ENCODE data around the gene ZFPM1. TPM values are rescaled to one million over a fixed set of nuclear protein-coding genes. Genes with fewer than 3 reads are reported as not detected.

The ZFPM1 gene
- total RNA-seq, 1 experiment from 2014 or later, result 24.1 TPM

DNA sequence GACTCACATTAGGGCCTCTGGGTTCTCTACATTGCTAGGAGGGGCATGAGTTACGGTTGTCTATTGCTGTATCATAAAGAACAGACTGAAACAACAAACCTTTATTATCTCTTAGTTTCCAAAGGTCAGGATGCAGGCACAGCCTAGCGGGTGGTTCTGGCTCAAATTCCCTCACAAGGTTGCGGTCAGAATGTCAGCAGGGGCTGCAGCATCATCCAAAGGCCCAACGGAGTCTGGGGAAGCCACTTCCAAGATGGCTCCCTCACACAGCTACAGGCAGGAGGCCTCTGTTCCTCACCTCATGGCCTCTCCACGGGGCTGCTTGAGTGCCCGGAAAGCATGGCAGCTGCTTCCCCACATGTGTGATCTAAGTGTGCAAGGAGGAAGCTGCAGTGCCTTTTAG, 29.6 kb upstream of the ZFPM1 start:
- Mint-ChIP-seq H3K4me3 (ENCODE audit: unreplicated experiment) (no peak overlapping the region), H3K9me3 (ENCODE audit: unreplicated experiment) (no peaks in the 10 kb centered on the region), H3K36me3 (ENCODE audit: insufficient read depth, unreplicated experiment) (no peaks in the 10 kb centered on the region), H3K27me3 (ENCODE audit: insufficient read depth, unreplicated experiment) (peaks cover 3% of the 10 kb centered on the region), H3K27ac (ENCODE audit: unreplicated experiment) (no peak overlapping the region), H3K4me1 (ENCODE audit: low read depth, unreplicated experiment) (no peaks in the 10 kb centered on the region)
- TF ChIP-seq, protein P1, sequence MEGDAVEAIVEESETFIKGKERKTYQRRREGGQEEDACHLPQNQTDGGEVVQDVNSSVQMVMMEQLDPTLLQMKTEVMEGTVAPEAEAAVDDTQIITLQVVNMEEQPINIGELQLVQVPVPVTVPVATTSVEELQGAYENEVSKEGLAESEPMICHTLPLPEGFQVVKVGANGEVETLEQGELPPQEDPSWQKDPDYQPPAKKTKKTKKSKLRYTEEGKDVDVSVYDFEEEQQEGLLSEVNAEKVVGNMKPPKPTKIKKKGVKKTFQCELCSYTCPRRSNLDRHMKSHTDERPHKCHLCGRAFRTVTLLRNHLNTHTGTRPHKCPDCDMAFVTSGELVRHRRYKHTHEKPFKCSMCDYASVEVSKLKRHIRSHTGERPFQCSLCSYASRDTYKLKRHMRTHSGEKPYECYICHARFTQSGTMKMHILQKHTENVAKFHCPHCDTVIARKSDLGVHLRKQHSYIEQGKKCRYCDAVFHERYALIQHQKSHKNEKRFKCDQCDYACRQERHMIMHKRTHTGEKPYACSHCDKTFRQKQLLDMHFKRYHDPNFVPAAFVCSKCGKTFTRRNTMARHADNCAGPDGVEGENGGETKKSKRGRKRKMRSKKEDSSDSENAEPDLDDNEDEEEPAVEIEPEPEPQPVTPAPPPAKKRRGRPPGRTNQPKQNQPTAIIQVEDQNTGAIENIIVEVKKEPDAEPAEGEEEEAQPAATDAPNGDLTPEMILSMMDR (IDR thresholded peaks at IDR 0.05; ENCODE audit: insufficient read depth in 1 of 2, low read depth in 1 of 2, low read length in 1 of 2, severe bottlenecking in 1 of 2, unreplicated experiment in 1 of 2), result no peak
- Histone ChIP-seq H3K36me3 (ENCODE audit: control insufficient read depth, insufficient read depth, low read length) (no peaks in the 10 kb centered on the region), H3K9me3 (no peaks in the 10 kb centered on the region), H3K4me3 (ENCODE audit: low read depth, low read length) (no peak overlapping the region), H3K4me1 (no peaks in the 10 kb centered on the region), H3K27me3 (replicated peaks; ENCODE audit: control insufficient read depth, insufficient read depth, low read length) (no peaks in the 10 kb centered on the region)
- BruUV-seq (replicated peaks), result no TSS peak
- ChIA-PET CTCF (interaction anchor here (1.2 kb wide), 1 partner anchor 14 kb away, joined by 6 read pairs; no protein-coding TSS in a partner anchor), POLR2A (no interaction called here)
- no peak for DNase-seq
- intact Hi-C loops (cut with micrococcal nuclease; ENCODE audit: unreplicated experiment), result no loop called here

- no peak overlapping the region for H3K4me3 ChIP-seq (ENCODE audit: low read depth, low read length)
- DNase-seq, result no peak
- H3K9me3 Mint-ChIP-seq (ENCODE audit: unreplicated experiment), result no peaks in the 10 kb centered on the region
- H3K9me3 ChIP-seq, result no peaks in the 10 kb centered on the region
- ChIA-PET POLR2A (no interaction called here), CTCF (interaction anchor here (1.2 kb wide), 1 partner anchor 13 kb away, joined by 6 read pairs; no protein-coding TSS in a partner anchor)
- no peaks in the 10 kb centered on the region for H3K36me3 ChIP-seq (ENCODE audit: control insufficient read depth, insufficient read depth, low read length)
- H3K27ac Mint-ChIP-seq (ENCODE audit: unreplicated experiment), result no peak overlapping the region
- no peaks in the 10 kb centered on the region for H3K4me1 Mint-ChIP-seq (ENCODE audit: low read depth, unreplicated experiment)
- H3K27me3 Mint-ChIP-seq (ENCODE audit: insufficient read depth, unreplicated experiment), result no peaks in the 10 kb centered on the region
- no peaks in the 10 kb centered on the region for H3K4me1 ChIP-seq
- BruUV-seq (replicated peaks), result no TSS peak
- H3K27me3 ChIP-seq (replicated peaks; ENCODE audit: control insufficient read depth, insufficient read depth, low read length), result no peaks in the 10 kb centered on the region
- TF ChIP-seq, protein P1 (IDR thresholded peaks at IDR 0.05; ENCODE audit: insufficient read depth in 1 of 2, low read depth in 1 of 2, low read length in 1 of 2, severe bottlenecking in 1 of 2, unreplicated experiment in 1 of 2), result no peak
- H3K36me3 Mint-ChIP-seq (ENCODE audit: insufficient read depth, unreplicated experiment), result no peaks in the 10 kb centered on the region
- intact Hi-C loops (cut with micrococcal nuclease; ENCODE audit: unreplicated experiment), result no loop called here
- no peak overlapping the region for H3K4me3 Mint-ChIP-seq (ENCODE audit: unreplicated experiment)
These were observed 28.4 kb upstream of the ZFPM1 start for GRCh38 chr16:88424587-88425235.

GRCh38 chr16:88426018-88426417, 27.1 kb upstream of the ZFPM1 start:
- H3K36me3 ChIP-seq (ENCODE audit: control insufficient read depth, insufficient read depth, low read length), result no peaks in the 10 kb centered on the region

More at GRCh38 chr16:88426018-88426417, 27.1 kb upstream of the ZFPM1 start:
- Mint-ChIP-seq H3K27ac (ENCODE audit: unreplicated experiment) (no peak overlapping the region), H3K36me3 (ENCODE audit: insufficient read depth, unreplicated experiment) (no peaks in the 10 kb centered on the region), H3K4me1 (ENCODE audit: low read depth, unreplicated experiment) (no peaks in the 10 kb centered on the region), H3K4me3 (ENCODE audit: unreplicated experiment) (no peak overlapping the region), H3K27me3 (ENCODE audit: insufficient read depth, unreplicated experiment) (no peaks in the 10 kb centered on the region), H3K9me3 (ENCODE audit: unreplicated experiment) (no peaks in the 10 kb centered on the region)
- POLR2A ChIA-PET, result no interaction called here
- CTCF ChIA-PET, result no interaction called here
- no peaks in the 10 kb centered on the region; the same call in 1 of the 2 replicates for H3K27me3 ChIP-seq (replicated peaks; ENCODE audit: control insufficient read depth, insufficient read depth, low read length)
- no peaks in the 10 kb centered on the region for H3K9me3 ChIP-seq
- peaks cover 7% of the 10 kb centered on the region for H3K4me1 ChIP-seq
- TF ChIP-seq, protein P1 (IDR thresholded peaks at IDR 0.05; ENCODE audit: insufficient read depth in 1 of 2, low read depth in 1 of 2, low read length in 1 of 2, severe bottlenecking in 1 of 2, unreplicated experiment in 1 of 2), result no peak
- no peak overlapping the region for H3K4me3 ChIP-seq (ENCODE audit: low read depth, low read length)
- BruUV-seq (replicated peaks), result no TSS peak
- intact Hi-C loops (cut with micrococcal nuclease; ENCODE audit: unreplicated experiment), result no loop called here
- no peak for DNase-seq

All from Caco-2 (cell line).